Cerebellar nuclear complex (tissue), 1 donor: Measurements from ENCODE around the gene U2AF2.

Experiments
- DNase-seq, 2 experiments: peaks; one replicate each; lab custom pipeline; 2025; lab: John Stamatoyannopoulos, UW

U2AF2 gene

DNA sequence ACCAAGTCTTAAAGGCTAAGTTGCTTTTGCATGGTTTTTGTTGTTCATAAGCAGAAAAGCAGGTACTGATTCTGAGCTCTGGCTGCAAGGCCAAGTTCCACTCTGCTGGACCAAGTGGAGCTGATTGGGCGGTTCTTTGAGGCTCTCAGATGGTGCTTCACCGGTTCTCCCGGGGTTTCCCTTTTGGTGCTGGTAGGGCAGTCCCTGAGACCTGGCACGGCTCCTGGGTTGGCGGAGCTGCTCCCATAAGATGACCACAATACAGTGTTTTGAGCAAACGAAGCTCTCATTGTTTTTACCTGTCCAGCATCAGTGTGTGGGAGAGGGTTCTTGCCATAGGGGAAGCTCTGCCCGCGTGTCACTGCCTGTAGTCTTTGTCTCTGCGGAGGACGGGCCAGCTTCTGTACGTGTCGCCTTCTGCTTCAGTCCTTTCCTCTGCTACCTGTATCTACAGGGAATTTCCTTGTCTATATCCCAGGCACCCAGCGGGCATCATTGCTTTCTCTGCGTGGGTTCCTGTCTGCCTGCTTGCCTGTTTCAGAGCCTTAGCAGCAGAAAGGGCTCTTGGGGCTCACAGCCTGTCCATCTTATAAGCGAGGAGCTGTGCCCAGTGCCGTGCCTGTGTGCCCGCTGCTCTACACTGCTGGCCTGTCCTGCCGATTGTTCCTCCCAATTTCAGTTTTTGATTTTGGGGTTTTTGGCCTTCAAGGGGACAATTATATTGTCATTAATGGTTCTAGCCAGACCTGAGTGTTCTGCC, 2.3 kb downstream of the U2AF2 start:
- no peak for DNase-seq

DNA sequence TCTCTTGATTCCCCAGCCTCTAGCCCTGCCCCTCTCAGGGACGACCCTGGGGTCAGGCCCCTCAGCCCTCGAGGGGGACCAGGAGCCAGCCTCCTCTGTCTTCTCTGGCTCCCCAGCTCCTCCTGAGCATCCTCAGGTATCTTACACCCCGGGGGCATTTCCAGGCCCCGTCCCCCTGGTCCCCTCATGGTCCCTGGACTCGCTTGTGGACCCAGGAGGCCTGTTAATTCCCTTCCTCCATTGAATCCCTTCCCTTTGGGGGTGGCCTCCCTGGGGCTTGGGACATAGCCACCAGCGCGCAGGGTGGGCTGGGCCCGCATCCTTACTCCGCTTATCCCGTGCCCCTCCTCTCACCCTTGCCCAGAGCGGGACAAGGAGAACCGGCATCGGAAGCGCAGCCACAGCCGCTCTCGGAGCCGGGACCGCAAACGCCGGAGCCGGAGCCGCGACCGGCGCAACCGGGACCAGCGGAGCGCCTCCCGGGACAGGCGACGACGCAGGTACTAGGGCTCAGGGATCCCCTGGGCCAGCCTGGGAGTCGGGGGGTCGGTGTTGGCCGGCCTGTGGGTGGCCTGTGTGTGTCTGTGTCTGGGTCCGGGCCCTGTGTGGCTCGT, 4.1 kb downstream of the U2AF2 start:
- no peak for DNase-seq

DNA sequence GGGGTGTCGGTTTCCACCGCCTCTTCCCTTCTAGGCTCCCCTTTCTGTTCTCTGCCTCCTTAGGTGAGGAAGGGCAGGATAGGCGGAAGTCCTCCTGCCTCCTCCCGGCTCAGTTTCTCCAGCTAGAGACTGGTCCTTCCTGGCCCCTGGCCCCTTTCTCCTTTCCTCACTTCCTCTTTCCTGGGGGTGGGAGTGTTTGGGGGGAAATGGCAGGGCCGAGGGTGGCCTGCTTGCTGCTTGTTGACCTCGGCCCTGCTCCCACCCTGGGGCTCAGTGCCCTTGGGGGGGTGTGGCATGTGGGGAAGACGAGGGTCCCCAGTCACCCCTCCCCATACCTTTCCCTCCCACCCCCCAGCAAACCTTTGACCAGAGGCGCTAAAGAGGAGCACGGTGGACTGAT, 5.0 kb downstream of the U2AF2 start:
- no peak for DNase-seq

DNA sequence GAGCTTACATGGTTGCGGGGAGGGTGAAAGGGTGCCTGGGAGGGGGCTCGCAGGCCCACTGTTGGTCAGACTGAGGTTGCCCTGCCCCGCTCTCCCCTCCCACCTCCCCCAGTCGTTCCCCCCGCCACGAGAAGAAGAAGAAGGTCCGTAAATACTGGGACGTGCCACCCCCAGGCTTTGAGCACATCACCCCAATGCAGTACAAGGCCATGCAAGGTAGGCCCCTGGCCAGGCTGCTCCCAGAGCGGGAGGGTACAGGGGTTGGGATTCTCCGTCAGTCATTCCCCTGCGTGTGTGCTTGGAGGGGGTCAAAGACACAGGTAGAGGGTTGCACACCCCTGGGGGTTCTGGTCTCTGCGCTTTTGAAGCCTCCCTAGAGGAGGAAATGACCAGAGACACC, 5.6 kb downstream of the U2AF2 start:
- no peak for DNase-seq

DNA sequence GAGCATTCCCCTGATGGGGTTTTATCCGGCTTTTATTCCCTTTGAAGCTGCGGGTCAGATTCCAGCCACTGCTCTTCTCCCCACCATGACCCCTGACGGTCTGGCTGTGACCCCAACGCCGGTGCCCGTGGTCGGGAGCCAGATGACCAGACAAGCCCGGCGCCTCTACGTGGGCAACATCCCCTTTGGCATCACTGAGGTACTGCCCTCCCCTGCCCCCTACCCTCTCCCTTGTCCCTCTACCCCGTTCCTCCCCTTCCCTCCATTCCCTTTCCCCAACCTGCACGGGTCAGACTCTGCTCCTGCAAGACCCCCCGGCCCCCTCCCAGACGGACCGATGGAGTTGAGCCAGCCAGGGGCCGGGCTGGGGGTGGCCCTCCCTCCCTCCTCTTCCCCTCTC, 6.2 kb downstream of the U2AF2 start:
- DNase-seq: no peak

DNA sequence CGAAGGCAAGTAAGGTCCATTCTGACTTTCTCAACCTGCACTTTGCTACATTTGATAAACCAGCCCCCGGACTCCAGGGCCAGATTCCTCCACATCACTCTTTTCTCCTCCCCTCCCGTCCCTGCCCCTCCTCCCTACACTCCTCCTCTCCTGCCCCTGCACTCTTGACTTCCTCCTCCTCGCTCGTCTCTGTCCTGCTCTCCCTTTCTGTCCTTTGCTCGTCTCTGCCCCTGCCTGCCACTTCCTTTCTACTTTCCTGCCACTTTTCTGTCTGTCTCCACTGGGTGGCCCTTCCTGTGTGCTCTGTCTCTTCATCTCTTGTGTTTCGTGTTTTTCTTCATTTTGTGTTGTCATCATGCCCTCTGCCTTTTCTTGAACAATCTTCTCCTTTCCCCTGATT, 7.0 kb downstream of the U2AF2 start:
- no peak for DNase-seq

DNA sequence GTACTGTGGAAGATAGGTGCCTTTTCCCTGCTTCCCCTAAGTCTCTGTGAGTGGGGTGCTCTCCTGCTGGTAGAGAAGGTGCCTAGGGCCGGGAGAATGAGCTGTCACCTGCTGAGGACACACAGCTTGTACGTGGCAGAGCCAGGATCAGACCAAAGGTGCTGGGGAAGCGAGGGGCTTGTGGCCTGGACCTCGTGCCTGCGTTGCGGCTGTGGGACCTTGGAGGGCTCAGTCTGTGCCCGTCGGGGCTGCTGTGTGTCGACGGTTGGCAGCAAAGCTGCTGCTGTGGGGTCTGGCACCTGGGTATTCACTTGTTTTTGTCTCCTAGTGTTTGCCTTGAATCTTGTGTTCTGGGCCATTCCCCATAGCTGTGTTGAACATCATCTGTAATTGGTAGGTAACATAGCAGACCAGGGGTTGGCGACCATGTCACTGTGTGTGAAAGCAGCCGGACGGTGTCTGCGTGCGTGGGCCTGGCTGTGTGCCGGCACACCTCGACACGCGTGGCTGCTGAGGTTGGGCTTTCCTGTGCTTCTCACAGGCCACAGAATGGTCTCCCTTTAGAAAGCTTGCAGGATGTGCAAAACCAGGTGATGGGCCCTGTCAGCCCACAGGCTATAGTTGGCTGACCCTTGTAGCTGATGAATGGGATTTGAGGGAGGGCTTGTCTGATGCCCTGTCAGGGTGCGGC, 9.2 kb downstream of the U2AF2 start:
- no peak for DNase-seq

DNA sequence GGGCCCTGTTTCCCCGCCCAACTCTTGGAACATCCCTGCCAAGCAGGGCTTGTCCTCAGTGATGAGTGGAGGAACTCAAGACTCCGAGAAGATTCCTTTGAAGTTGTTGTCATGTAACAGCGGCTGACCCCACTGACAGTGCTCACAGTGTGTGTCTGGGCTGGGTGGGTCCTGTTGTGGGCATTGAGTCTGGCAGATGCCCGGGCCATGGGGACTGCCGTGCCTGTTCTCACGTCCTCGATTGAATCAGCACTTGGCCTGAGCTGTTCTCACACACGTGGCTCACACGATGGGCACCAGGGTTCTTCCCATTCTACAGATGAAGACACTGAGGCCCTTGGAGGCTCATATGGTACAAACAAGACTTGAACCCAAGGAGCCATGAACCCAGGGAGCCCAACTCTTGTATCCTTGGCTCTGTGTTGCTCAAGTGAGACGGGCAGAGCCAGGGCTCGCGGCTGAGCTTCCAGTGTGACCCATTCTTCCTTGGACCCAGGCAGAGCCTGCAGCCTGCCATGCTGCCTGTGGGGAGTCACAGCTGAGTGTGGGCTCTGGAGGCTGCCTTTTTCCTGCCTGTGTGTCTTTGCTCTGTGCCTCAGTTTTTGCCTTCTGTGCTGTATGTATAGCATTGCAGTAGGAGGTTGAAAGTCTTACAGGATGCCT, 11.6 kb downstream of the U2AF2 start:
- no peak for DNase-seq

DNA sequence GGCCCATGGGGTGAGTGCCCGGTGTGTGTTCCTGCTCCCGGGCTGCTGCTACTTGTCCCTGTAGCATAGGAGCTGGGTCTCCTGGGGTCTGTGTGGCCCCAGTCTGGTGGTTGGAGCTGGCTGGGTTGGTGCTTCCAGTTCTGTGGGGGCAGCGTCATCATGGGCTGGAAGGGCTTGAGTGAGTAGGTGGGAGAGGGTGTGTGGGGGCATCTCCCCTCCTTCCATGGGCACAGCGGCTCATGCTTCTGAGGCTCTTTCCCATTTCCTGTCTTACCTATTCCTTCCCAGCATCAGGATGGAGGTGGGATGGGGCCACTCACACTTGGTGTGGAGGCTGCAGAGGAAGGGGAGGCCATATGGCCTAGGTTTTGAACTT, 12.2 kb downstream of the U2AF2 start:
- no peak for DNase-seq

DNA sequence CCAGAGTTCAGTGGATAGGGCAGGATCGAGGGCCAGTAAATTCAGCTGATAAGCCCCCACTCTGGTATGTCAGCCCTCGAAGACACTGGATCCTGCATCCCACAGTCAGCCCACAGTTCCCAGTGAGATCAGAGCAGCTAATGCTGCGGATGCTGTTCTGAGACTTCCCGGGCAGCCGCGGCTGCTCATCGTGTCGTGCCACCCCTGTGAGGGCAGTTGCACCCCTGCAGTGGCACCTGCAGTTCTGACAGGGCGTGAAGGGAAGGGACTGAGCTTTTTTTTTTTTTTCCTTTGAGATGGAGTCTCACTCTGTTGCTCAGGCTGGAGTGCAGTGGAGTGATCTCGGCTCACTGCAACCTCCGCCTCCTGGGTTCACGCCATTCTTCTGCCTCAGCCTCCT, 12.7 kb downstream of the U2AF2 start:
- no peak for DNase-seq

DNA sequence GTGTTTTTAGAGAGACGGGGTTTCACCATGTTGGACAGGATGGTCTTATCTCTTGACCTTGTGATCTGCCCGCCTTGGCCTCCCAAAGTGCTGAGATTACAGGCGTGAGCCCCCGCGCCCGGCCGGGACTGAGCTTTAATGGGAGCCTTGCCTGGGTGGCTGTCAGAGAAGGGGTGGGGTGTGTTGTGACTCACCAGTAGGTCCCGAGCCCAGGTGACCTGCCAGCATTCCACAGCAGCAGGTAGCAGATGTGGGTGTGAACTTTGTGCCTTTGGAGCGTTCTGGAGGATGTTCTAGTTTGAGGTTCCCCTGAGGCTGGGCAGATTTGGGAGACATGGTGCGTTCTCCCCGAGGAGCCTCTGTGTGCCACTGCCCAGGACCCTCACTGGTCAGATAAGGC, 13.1 kb downstream of the U2AF2 start:
- no peak for DNase-seq

DNA sequence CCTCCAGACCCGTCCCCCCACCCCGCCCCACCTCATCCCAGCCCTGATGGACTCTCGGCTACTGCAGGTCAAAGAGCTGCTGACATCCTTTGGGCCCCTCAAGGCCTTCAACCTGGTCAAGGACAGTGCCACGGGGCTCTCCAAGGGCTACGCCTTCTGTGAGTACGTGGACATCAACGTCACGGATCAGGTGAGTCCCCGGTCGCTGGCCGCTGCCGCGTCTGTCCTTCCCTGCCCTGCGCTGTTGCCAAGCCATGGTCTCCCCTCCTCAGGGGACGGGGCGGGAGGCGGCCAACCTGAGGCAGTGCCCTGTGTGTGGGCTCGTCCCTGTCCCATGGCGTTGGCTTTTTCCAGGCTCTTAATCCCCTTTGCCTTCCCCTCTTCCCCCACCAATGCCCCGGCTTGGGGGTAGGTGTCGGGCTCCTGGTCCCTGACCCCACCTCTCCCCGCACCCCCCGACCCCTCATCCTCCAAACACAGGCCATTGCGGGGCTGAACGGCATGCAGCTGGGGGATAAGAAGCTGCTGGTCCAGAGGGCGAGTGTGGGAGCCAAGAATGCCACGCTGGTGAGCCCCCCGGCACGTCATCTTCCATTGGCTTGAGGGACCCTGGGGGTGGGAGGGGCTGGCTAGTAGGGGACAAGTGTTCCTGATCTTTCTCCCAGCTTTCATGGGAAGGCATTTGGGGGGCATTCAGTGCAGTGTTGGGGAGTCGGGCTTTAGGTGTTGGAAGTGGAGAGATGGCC, 13.9 kb downstream of the U2AF2 start:
- no peak for DNase-seq

DNA sequence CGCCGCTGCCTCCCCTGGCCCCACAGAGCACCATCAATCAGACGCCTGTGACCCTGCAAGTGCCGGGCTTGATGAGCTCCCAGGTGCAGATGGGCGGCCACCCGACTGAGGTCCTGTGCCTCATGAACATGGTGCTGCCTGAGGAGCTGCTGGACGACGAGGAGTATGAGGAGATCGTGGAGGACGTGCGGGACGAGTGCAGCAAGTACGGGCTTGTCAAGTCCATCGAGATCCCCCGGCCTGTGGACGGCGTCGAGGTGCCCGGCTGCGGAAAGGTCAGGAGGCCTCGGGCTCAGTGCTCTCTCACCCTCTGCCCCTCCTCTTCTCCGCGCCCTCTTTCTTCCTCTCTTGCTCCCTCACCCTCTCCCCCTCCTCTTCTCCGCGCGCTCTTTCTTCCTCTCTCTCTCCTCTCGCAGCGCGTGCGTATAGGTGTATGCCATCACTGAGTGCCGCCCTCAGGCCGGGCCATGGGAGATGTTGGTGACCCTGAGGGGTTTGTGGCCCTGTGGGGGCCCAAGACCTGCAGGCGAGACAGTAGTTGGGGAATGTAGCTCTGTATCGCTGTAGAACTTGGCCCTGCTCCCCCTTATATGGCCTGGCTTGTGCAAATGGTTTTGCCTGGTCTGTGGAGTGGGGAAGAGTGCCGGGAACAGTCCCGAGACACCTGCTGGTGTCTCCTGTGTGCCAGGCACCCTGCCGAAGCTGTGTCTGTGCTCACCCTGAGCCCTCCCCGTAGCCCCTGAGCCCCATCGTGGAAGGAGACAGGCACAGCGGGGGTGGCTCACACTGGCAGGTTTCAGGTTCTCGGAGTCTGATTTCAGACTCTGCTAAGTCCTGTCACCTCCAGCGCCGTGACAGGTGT, 14.8 kb downstream of the U2AF2 start:
- no peak for DNase-seq

DNA sequence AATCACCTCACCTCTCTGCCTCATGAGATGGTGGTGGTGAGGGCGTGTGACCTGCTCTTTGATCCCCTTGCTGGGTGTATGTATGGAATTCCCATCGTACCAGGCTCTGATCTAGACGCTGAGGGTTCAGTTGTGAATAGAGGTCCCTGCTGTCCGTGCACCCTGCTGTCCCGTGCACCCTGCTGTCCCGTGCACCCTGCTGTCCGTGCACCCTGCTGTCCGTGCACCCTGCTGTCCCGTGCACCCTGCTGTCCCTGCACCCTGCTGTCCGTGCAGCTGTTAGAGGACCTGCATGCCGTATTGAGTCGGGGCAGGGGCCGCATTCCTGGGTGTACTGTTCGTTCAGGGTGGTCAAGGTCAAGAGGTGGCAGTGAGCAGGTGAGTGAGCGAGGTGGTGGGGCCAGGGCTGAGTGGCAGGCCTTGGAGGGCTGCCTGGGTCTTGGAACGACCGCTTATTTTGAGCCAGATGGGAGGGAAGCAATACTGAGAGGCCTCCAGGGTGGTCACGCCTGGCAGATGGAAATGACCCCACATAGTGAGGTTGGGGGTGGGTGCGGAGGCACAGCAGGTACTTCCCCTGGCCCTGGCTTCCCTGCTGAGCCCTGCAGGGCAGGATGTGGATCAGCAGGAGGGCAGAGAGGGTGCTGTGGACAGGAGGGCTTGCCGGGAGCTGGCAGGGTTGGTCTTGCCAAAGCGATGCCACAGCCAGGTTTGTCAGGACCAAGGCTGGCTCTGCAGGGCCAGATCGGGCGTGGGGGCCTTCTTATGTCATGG, 15.6 kb downstream of the U2AF2 start:
- DNase-seq: no peak

DNA sequence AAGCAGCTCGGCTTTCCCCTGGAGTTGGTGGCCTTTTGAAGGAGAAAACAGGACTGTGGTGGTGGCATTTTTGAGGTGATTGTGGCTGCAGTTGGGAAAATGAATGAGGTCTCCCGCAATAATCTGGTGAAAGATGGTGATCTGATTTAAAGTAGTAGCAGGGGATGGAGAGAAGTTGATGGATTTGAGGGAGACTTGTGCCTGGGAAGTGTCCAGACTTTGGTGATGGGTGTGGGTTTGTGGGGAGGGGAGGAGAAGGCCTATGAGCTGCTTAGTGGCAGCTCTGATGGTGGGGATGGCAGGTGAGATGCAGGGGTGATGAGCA, 16.2 kb downstream of the U2AF2 start:
- DNase-seq: no peak

DNA sequence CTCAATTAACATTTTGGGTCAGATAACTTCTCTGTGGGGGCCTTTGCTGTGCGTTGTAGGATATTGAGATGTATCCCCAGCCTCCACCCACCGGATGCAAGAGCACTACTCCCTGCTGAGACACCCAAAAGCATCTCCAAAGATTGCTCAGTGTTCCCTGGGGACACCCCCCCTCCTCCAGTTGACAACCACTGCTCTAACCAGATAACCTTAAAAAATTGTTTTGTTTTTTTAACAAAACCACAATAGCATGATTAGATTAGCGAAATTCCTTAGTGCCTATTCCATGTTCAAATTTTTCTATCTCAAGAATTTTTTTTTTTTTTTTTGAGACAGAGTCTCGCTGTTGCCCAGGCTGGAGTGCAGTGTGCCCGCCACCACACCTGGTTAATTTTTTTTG, 17.6 kb downstream of the U2AF2 start:
- DNase-seq: no peak

DNA sequence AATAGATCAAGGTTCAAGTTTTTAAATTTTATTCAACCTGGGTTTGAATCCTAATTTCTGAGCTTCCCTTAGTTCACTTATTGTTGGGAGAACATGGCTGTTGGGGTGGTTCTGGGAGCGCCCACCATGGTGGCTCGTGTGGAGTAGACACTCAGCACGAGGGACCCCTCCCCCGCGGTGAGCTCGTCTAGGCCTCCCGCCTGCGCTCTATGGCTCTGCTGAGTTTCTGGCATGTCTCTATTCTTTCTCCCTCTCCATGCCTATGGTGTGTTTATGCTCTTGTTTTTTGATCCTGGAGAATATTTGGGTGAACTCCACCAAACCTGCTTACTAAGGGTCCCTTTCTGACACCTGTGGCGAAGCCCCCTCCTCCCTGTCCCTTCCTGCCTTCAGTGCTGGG, 18.6 kb downstream of the U2AF2 start:
- no peak for DNase-seq

DNA sequence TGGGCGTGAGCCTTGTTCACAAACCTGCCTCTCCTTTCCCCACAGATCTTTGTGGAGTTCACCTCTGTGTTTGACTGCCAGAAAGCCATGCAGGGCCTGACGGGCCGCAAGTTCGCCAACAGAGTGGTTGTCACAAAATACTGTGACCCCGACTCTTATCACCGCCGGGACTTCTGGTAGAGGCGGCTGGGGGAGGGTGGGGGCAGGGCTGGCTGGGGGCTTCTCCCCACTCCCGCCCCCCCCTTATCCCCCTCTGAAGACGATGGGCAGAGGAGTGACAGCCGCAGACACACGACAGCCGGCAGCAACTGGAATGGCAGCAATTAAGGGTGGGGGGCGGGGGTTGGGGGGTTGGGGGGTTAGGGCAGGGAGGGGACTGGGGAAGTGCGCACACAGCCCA, 19.1 kb downstream of the U2AF2 start:
- no peak for DNase-seq

DNA sequence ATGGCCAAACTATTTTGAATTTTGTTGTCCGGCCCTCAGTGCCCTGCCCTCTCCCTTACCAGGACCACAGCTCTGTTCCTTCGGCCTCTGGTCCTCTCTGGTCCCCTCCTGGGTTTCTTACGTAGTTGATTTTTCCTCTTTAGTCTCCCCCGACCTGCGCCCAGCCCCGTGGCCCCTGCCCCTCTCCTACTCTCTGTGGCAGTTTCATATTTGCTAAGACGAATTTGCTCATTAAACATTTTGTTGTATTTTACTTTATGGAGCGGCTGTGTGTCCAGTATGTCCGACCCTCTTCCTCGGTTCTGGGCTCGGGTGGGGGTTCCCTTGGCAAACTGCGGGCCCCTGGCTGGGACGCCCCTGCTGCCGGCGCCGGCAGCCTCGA, 19.6 kb downstream of the U2AF2 start:
- DNase-seq: no peak

DNA sequence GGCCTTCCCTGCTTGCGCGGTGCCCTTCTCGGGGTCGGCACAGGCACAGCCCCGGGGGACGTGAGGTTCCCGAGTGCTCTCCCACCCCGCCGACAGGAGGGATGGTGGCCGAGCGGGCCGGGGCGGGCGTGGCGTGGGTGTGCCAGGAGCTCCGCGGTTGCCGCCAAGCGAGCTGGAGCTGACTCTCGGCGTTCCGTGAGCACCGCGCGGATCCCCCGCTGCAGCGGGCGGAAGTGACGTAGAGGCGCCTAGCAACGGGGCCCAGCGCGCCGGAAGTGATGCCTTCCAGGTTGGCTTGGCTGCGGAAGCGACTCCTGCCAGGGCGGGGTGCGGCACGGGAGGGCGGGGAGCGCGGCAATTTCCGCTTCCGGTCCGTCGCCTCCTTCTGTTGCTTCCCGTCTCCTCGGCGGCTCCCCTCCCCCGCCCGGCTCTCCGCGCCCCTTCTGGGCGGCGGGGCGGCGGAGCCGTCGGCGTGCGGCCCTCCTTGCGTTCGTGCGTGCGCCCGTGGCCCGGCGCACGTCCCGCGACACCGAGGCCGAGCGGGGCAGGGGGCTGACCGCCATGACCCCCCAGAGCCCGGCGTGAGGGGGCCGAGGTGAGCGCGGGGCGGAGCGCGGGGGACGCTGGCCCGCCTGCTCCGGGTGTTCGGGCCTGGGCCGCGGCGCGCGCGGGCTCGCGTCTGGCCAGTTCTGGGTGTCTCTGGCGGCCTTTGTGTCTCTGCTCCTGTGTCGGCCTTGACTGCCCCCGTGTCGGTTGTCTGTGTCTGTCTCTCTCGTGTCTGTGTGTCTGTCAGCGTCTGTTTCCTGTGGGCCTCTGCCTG, 20.2 kb downstream of the U2AF2 start, which contains the start of gene EPN1:
TSS of gene EPN1 (plus strand) at position 386 of the 820 bp plus-strand sequence. CDS start 3,402 bp downstream, outside the sequence.
- peak; percentile 27 to 86 for DNase-seq
